K562 (cell line): Measurements from ENCODE around the gene FAM83F. TPM values are rescaled to one million over a fixed set of nuclear protein-coding genes. Genes with fewer than 3 reads are reported as not detected.

Experiments
- ATAC-seq: fragments of 200-7000 bp; cut with Tn5 transposase; 3 replicates; pipeline ENCODE4 v1.9.1; 2020; ENCODE audit warnings: moderate library complexity
- BruUV-seq: library from RNA; stranded (reverse); fragments of 400-500 nt; replicated peaks from 2 replicates; lab custom pipeline; 2021; lab: Mats Ljungman, UMichigan
- CTCF ChIA-PET: fragments of 300-600 bp; formaldehyde crosslinking; extraction: SDS; loops from one replicate; lab custom pipeline; 2021; ENCODE audit warnings: low intra/inter-chr PET ratio; lab: Yijun Ruan, JAX
- POLR2A ChIA-PET: fragments of 300-600, 350-650 bp; sonication (Branson Sonifier 250); formaldehyde crosslinking; extraction: SDS; loops from one replicate; lab custom pipeline; 2021; ENCODE audit warnings: antibody characterized with exemption, inconsistent platforms; lab: Yijun Ruan, JAX
- DNase-seq, 4 experiments: peaks; one replicate each; pipeline versions ENCODE4 v3.0.0 to v3.0.0-alpha.2; 2011 to 2018; ENCODE audit warnings: low spot score in 3 of 4, mixed read lengths in 3 of 4; ENCODE audit errors: extremely low read depth in 1 of 4
- FAIRE-seq: peaks from 2 replicates; lab custom pipeline; 2011; peaks lifted over from hg19 to GRCh38; lab: Jason Lieb, UNC
- H2AFZ ChIP-seq: 2 replicates; pipeline ENCODE4 v1.6.0; 2011; ENCODE audit warnings: low read depth, low read length, control low read depth, inconsistent platforms
- H3K27ac ChIP-seq: fragments of 200-600 bp; 3 replicates; pipeline ENCODE4 v1.8.0; 2011; ENCODE audit warnings: low read depth, mild to moderate bottlenecking, control low read depth, inconsistent platforms, low read length, moderate library complexity, mixed read lengths; ENCODE audit errors: extremely low read depth
- H3K27me3 ChIP-seq, 2 experiments: fragments of 300-600 bp in 1 of 2; 2 replicates in 1 of 2; 3 replicates in 1 of 2; pipeline versions ENCODE4 v1.6.0 to v1.8.0; 2011; ENCODE audit warnings: inconsistent platforms in 2 of 2, low read length in 2 of 2, mild to moderate bottlenecking in 1 of 2, mixed read lengths in 1 of 2, moderate library complexity in 1 of 2; ENCODE audit not compliant: control insufficient read depth in 2 of 2, insufficient read depth in 2 of 2
- H3K36me3 ChIP-seq: fragments of 300-600 bp; 3 replicates; pipeline ENCODE4 v1.8.0; 2011; ENCODE audit warnings: mild to moderate bottlenecking, low read length, inconsistent platforms; ENCODE audit not compliant: control insufficient read depth, insufficient read depth
- H3K4me1 ChIP-seq, 2 experiments: fragments of 200-600 bp in 1 of 2; replicated peaks in 1 of 2; 2 replicates in 1 of 2; 3 replicates in 1 of 2; pipeline versions ENCODE4 v1.5.1 to v1.8.0; 2011; ENCODE audit warnings: inconsistent platforms in 2 of 2, low read length in 2 of 2, mild to moderate bottlenecking in 1 of 2, mixed read lengths in 1 of 2, moderate library complexity in 1 of 2; ENCODE audit not compliant: control insufficient read depth in 2 of 2, insufficient read depth in 2 of 2
- H3K4me2 ChIP-seq: 2 replicates; pipeline ENCODE4 v1.6.1; 2011; ENCODE audit warnings: low read length, control low read depth, inconsistent platforms, mixed read lengths; ENCODE audit not compliant: insufficient read depth
- H3K4me3 ChIP-seq: fragments of 200-600 bp; sonication (generic), shearing (Covaris generic); 2 replicates; pipeline ENCODE4 v1.5.1; 2016; ENCODE audit warnings: control low read depth, inconsistent platforms
- H3K79me2 ChIP-seq: fragments of 200-600 bp; 3 replicates; pipeline ENCODE4 v1.8.0; 2011; ENCODE audit warnings: low read length, inconsistent platforms; ENCODE audit not compliant: control insufficient read depth, insufficient read depth
- H3K9ac ChIP-seq, 2 experiments: 2 replicates each; pipeline versions ENCODE4 v1.6.0 to v1.6.1; 2011; ENCODE audit warnings: low read depth in 2 of 2, low read length in 2 of 2, control low read depth in 1 of 2, inconsistent platforms in 1 of 2, mild to moderate bottlenecking in 1 of 2, mixed read lengths in 1 of 2; ENCODE audit not compliant: insufficient read depth in 1 of 2
- H3K9me1 ChIP-seq: one replicate; pipeline ENCODE4 v1.6.0; 2011; ENCODE audit warnings: inconsistent platforms, mild to moderate bottlenecking, low read length, moderate library complexity; ENCODE audit not compliant: control insufficient read depth, insufficient read depth
- H3K9me3 ChIP-seq: replicated peaks from 2 replicates; pipeline ENCODE4 v1.5.1; 2011; ENCODE audit warnings: low read depth, low read length, inconsistent platforms; ENCODE audit not compliant: control insufficient read depth, insufficient read depth
- H4K20me1 ChIP-seq: replicated peaks from 2 replicates; pipeline ENCODE4 v1.6.1; 2011; ENCODE audit warnings: low read length, inconsistent platforms, mixed read lengths; ENCODE audit not compliant: control insufficient read depth, insufficient read depth
- CAMTA2 ChIP-seq: fragments of 250-450 bp; sonication (Bioruptor Pico); conservative IDR thresholded peaks from 2 replicates; pipeline ENCODE4 v1.5.1; 2022
- MEF2D ChIP-seq: conservative IDR thresholded peaks from 2 replicates; pipeline ENCODE4 v1.6.1; 2016; ENCODE audit warnings: low read depth, missing genetic modification characterization, missing compliant biosample characterization
- MTA3 ChIP-seq: fragments of 450-650 bp; formaldehyde crosslinking; IDR thresholded peaks from 2 replicates; pipeline ENCODE4 v1.6.1; 2017; ENCODE audit warnings: mild to moderate bottlenecking, borderline replicate concordance
- RBM22 ChIP-seq: fragments of 200-400 bp; formaldehyde crosslinking; IDR thresholded peaks from 2 replicates; pipeline ENCODE4 v1.6.1; 2018; ENCODE audit warnings: low read length, low read depth; ENCODE audit not compliant: poor library complexity, severe bottlenecking
- WGBS: fragments of 100-300 bp; shearing (Covaris generic); methylation state at CpG from one replicate; pipeline ENCODE4 v1.1.6; 2016; ENCODE audit warnings: low coverage, mixed read lengths; ENCODE audit not compliant: insufficient coverage; ENCODE audit errors: missing lambda C conversion rate; 5-methylcytosine and 5-hydroxymethylcytosine counted together
- in situ Hi-C: fragments of 300-500 bp; cut with MboI; formaldehyde crosslinking; loops from 4 replicates; pipeline ENCODE4 v1.15.0; 2018; ENCODE audit warnings: inconsistent platforms, mixed read lengths
- intact Hi-C: fragments of 100-400 bp; cut with micrococcal nuclease; formaldehyde crosslinking; loops from 2 replicates; pipeline ENCODE4 v1.14.2; 2022
- polyA plus RNA-seq, 8 experiments: library from polyadenylated mRNA; depleted of rRNA in 4 of 8; stranded (reverse) in 5 of 8; unstranded in 3 of 8; fragments of >200 nt; fragmentation: Nextera tagmentation in 2 of 8; fragmentation: Illumina TruSeq in 1 of 8; extraction: Ambion mirVana in 2 of 8; extraction: Trizol in 1 of 8; gene quantifications; 2 replicates each; pipeline versions ENCODE4 v1.2.1 to v1.2.3, GENCODE V29; 2011 to 2014; ENCODE audit warnings: inconsistent platforms in 1 of 8, missing spikeins in 1 of 8
- total RNA-seq, 7 experiments: library from RNA; depleted of rRNA in 6 of 7; stranded (reverse); fragments of >200 nt in 6 of 7; fragmentation: Illumina TruSeq in 2 of 7; extraction: Trizol in 2 of 7; gene quantifications; 2 replicates each; pipeline versions ENCODE4 v1.2.1 to v1.2.3, GENCODE V29; 2011 to 2021; ENCODE audit warnings: low replicate concordance in 1 of 7

FAM83F gene
- total and polyA plus RNA-seq, 9 of the 15 experiments (the other 6 are each of a cell fraction or from before 2014, with no cell fraction given): under 0.01 to 0.13 (median 0.04) TPM; not detected in 1

DNA sequence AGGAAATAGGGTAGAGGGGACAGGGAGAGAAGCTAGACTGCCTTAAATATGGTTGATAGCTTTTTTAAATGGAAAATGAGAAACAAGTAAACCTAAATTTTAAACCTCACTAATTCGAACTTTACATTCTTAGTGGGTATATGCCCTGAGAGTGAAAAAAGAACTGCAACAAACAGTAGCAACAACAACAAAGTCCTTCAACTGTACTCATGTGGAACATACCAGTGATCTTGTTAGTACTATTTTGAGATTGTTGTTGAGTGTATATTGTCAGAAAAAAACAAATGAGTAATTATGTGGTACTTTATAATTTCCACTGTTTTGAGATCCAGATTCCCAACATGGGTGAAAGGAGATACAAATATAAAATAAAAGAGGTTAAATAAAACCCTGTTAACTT is 94.1 kb downstream of the FAM83F start:
- 29% methylated on average over 1 of the region's 1 CpG for WGBS
- no TSS peak for BruUV-seq
- intact Hi-C loops: no loop called here
- Histone ChIP-seq H3K9me3 (no peaks in the 10 kb centered on the region), H3K4me3 (no peak overlapping the region), H3K9me1 (no peaks in the 10 kb centered on the region), H3K4me1 (peaks cover 0 to 14% of the 10 kb centered on the region in 2 experiments; a peak in 2 of 5 replicates), H2AFZ (no peak overlapping the region), H3K79me2 (no peaks in the 10 kb centered on the region; the same call in 2 of the 3 replicates), H4K20me1 (no peaks in the 10 kb centered on the region), H3K27ac (no peak overlapping the region), H3K4me2 (no peak overlapping the region), H3K9ac (no peak overlapping the region), H3K36me3 (no peaks in the 10 kb centered on the region), H3K27me3 (no peaks in the 10 kb centered on the region)
- no peak for TF ChIP-seq RBM22
- TF ChIP-seq CAMTA2 (CRISPR knock-in tag): no peak
- no peak for TF ChIP-seq MEF2D (tag)
- no peak for TF ChIP-seq MTA3
- DNase-seq (no peak), ATAC-seq (no peak), FAIRE-seq (no peak)
- POLR2A ChIA-PET: interaction anchor here (0.6 kb wide), 1 partner anchor 1219 kb away, joined by 5 read pairs; no protein-coding TSS in a partner anchor
- CTCF ChIA-PET: no interaction called here
- in situ Hi-C loops: no loop called here

Other genes with a start within 250 kb of the FAM83F start
- 0.18 and 0.29 TPM in 2 replicates for gene ENTHD1, start 101.2 kb upstream of the FAM83F start, total RNA-seq (2014; rRNA removed)
- 0.29 and 0.36 TPM in 2 replicates for gene ENTHD1, start 101.2 kb upstream of the FAM83F start, total RNA-seq (2014; rRNA removed; fragmentation: Illumina TruSeq; extraction: Trizol)
- gene ENTHD1, start 101.2 kb upstream of the FAM83F start, total RNA-seq (2015; rRNA removed; fragmentation: Illumina TruSeq; extraction: Trizol): 0.43 and 0.75 TPM in 2 replicates
- 0.20 and 0.22 TPM in 2 replicates for gene ENTHD1, start 101.2 kb upstream of the FAM83F start, total RNA-seq (2021)
- gene ENTHD1, start 101.2 kb upstream of the FAM83F start, polyA plus RNA-seq (2011; rRNA removed): 0.05 and 0.13 TPM in 2 replicates
- 0.25 and 0.37 TPM in 2 replicates for gene ENTHD1, start 101.2 kb upstream of the FAM83F start, polyA plus RNA-seq (2014; fragmentation: Illumina TruSeq; extraction: Trizol)
- gene ENTHD1, start 101.2 kb upstream of the FAM83F start, polyA plus RNA-seq (2014; fragmentation: Nextera tagmentation; extraction: Ambion mirVana): under 1 TPM; 0.27 to 0.35 TPM
- 0.23 and 0.98 TPM in 2 replicates for gene ENTHD1, start 101.2 kb upstream of the FAM83F start, polyA plus RNA-seq (2014; rRNA removed)
- 67.9 and 83.1 TPM in 2 replicates for gene GRAP2, start 93.9 kb upstream of the FAM83F start, total RNA-seq (2014; rRNA removed)
- gene GRAP2, start 93.9 kb upstream of the FAM83F start, total RNA-seq (2014; rRNA removed; fragmentation: Illumina TruSeq; extraction: Trizol): 43.0 and 46.6 TPM in 2 replicates
- 29.5 and 30.2 TPM in 2 replicates for gene GRAP2, start 93.9 kb upstream of the FAM83F start, total RNA-seq (2015; rRNA removed; fragmentation: Illumina TruSeq; extraction: Trizol)
- 62.2 and 71.4 TPM in 2 replicates for gene GRAP2, start 93.9 kb upstream of the FAM83F start, total RNA-seq (2021)
- 22.0 and 60.4 TPM in 2 replicates for gene GRAP2, start 93.9 kb upstream of the FAM83F start, polyA plus RNA-seq (2011; rRNA removed)
- gene GRAP2, start 93.9 kb upstream of the FAM83F start, polyA plus RNA-seq (2014; fragmentation: Illumina TruSeq; extraction: Trizol): 67.6 and 69.5 TPM in 2 replicates
- gene GRAP2, start 93.9 kb upstream of the FAM83F start, polyA plus RNA-seq (2014; fragmentation: Nextera tagmentation; extraction: Ambion mirVana): 1 to 10 TPM; 4.8 to 8.8 TPM
- gene GRAP2, start 93.9 kb upstream of the FAM83F start, polyA plus RNA-seq (2014; rRNA removed): 76.8 and 88.7 TPM in 2 replicates
- 12.0 and 14.2 TPM in 2 replicates for gene TMA7B, start 34.6 kb upstream of the FAM83F start, total RNA-seq (2014; rRNA removed)
- gene TMA7B, start 34.6 kb upstream of the FAM83F start, total RNA-seq (2014; rRNA removed; fragmentation: Illumina TruSeq; extraction: Trizol): 13.9 and 17.0 TPM in 2 replicates
- gene TMA7B, start 34.6 kb upstream of the FAM83F start, total RNA-seq (2015; rRNA removed; fragmentation: Illumina TruSeq; extraction: Trizol): 5.3 and 5.6 TPM in 2 replicates
- 11.2 and 12.8 TPM in 2 replicates for gene TMA7B, start 34.6 kb upstream of the FAM83F start, total RNA-seq (2021)
- 3.2 and 10.9 TPM in 2 replicates for gene TMA7B, start 34.6 kb upstream of the FAM83F start, polyA plus RNA-seq (2011; rRNA removed)
- gene TMA7B, start 34.6 kb upstream of the FAM83F start, polyA plus RNA-seq (2014; fragmentation: Illumina TruSeq; extraction: Trizol): 9.4 and 11.8 TPM in 2 replicates
- gene TMA7B, start 34.6 kb upstream of the FAM83F start, polyA plus RNA-seq (2014; fragmentation: Nextera tagmentation; extraction: Ambion mirVana): 1 to 10 TPM; 5.7 to 8.7 TPM
- gene TMA7B, start 34.6 kb upstream of the FAM83F start, polyA plus RNA-seq (2014; rRNA removed): 13.2 and 14.5 TPM in 2 replicates
- 7.4 and 11.0 TPM in 2 replicates for gene TNRC6B, start 183.0 kb downstream of the FAM83F start, total RNA-seq (2014; rRNA removed)
- 10.8 and 13.7 TPM in 2 replicates for gene TNRC6B, start 183.0 kb downstream of the FAM83F start, total RNA-seq (2014; rRNA removed; fragmentation: Illumina TruSeq; extraction: Trizol)
- 10.3 and 11.5 TPM in 2 replicates for gene TNRC6B, start 183.0 kb downstream of the FAM83F start, total RNA-seq (2015; rRNA removed; fragmentation: Illumina TruSeq; extraction: Trizol)
- 17.6 and 18.8 TPM in 2 replicates for gene TNRC6B, start 183.0 kb downstream of the FAM83F start, total RNA-seq (2021)
- gene TNRC6B, start 183.0 kb downstream of the FAM83F start, polyA plus RNA-seq (2011; rRNA removed): 5.8 and 7.4 TPM in 2 replicates
- 5.3 and 5.8 TPM in 2 replicates for gene TNRC6B, start 183.0 kb downstream of the FAM83F start, polyA plus RNA-seq (2014; fragmentation: Illumina TruSeq; extraction: Trizol)
- gene TNRC6B, start 183.0 kb downstream of the FAM83F start, polyA plus RNA-seq (2014; fragmentation: Nextera tagmentation; extraction: Ambion mirVana): 10 to 100 TPM in 1 of 2 experiments, under 1 TPM in 1; 0.96 to 14.7 TPM
- 6.9 and 7.3 TPM in 2 replicates for gene TNRC6B, start 183.0 kb downstream of the FAM83F start, polyA plus RNA-seq (2014; rRNA removed)